Stimulated activated CD4-positive, alpha-beta T cell treated with anti-CD3 and anti-CD28 coated beads, Interleukin-2, amount 100 ng/mL, for 4 hours (primary cell): ENCODE results near the gene FAM221B.

Experiments
- DNase-seq: peaks from one replicate; pipeline ENCODE4 v3.0.0-alpha.2; 2020; ENCODE audit warnings: low read depth

FAM221B gene

GRCh38 chr9:35820076-35820475, 8.5 kb downstream of the FAM221B start:
- no peak for DNase-seq

- DNase-seq: no peak
Measured at GRCh38 chr9:35818341-35818740, 10.2 kb downstream of the FAM221B start.

GRCh38 chr9:35816708-35817107, 11.8 kb downstream of the FAM221B start:
- DNase-seq: no peak

GRCh38 chr9:35814841-35815543, 13.5 kb downstream of the FAM221B start, which contains the start of gene HINT2:
TSS of gene HINT2 (minus strand) at chr9:35815042. CDS start at chr9:35814979, 63 bp downstream.
- DNase-seq: peak; percentile 96

- DNase-seq: no peak
Measured at GRCh38 chr9:35814106-35814840, 14.3 kb downstream of the FAM221B start.

GRCh38 chr9:35813434-35814105, 15.0 kb downstream of the FAM221B start:
- DNase-seq: no peak

- DNase-seq: peak; percentile 87
Measured at GRCh38 chr9:35812025-35812602, 16.4 kb downstream of the FAM221B start, which contains the start of gene SPAG8. TSS of gene SPAG8 (minus strand) at chr9:35812262. CDS start at chr9:35812147, 115 bp downstream.

GRCh38 chr9:35811381-35812024, 17.0 kb downstream of the FAM221B start:
- DNase-seq: no peak

GRCh38 chr9:35810122-35810521, 18.4 kb downstream of the FAM221B start:
- DNase-seq: no peak

GRCh38 chr9:35808433-35808832, 20.1 kb downstream of the FAM221B start:
- no peak for DNase-seq

- DNase-seq: no peak
Measured at GRCh38 chr9:35806101-35806500, 22.4 kb downstream of the FAM221B start.

- DNase-seq: no peak
Measured at GRCh38 chr9:35801328-35802128, 27.0 kb downstream of the FAM221B start.

- no peak for DNase-seq
Measured at GRCh38 chr9:35800530-35800929, 28.0 kb downstream of the FAM221B start.

GRCh38 chr9:35798658-35799374, 29.7 kb downstream of the FAM221B start:
- DNase-seq: peak; percentile 38

- DNase-seq: no peak
Measured at GRCh38 chr9:35797311-35798109, 31.0 kb downstream of the FAM221B start.

GRCh38 chr9:35795695-35796094, 32.8 kb downstream of the FAM221B start:
- no peak for DNase-seq

GRCh38 chr9:35793461-35793860, 35.1 kb downstream of the FAM221B start:
- no peak for DNase-seq

- DNase-seq: no peak
Measured at GRCh38 chr9:35792826-35793225, 35.7 kb downstream of the FAM221B start.

- DNase-seq: no peak
Measured at GRCh38 chr9:35792024-35792813, 36.3 kb downstream of the FAM221B start.
